Kidney (tissue), 14 donors: ENCODE data around the gene MEF2C. TPM values are rescaled to one million over a fixed set of nuclear protein-coding genes. Genes with fewer than 3 reads are reported as not detected.

Experiments
- DNase-seq, 5 donors: peaks; one replicate each; pipeline ENCODE4 v3.0.0-alpha.2; 2013 to 2020
- FAIRE-seq: peaks from 2 replicates; lab custom pipeline; 2012; peaks lifted over from hg19 to GRCh38; lab: Jason Lieb, UNC
- H3K27ac ChIP-seq, 2 donors: one replicate each; pipeline ENCODE4 v1.7.0; 2013; ENCODE audit warnings: low read depth in 2 of 2, low read length in 2 of 2, inconsistent platforms in 1 of 2
- H3K27me3 ChIP-seq: one replicate; pipeline ENCODE4 v1.7.1; 2013; ENCODE audit warnings: low read length, inconsistent platforms; ENCODE audit not compliant: control insufficient read depth, insufficient read depth
- H3K36me3 ChIP-seq, 3 donors: one replicate each; pipeline versions ENCODE4 v1.7.0 to v1.7.1; 2013; ENCODE audit warnings: low read length in 3 of 3, control low read depth in 1 of 3, inconsistent platforms in 1 of 3; ENCODE audit not compliant: insufficient read depth in 3 of 3, control insufficient read depth in 2 of 3
- H3K4me1 ChIP-seq, 3 donors: one replicate each; pipeline versions ENCODE4 v1.7.0 to v1.7.1; 2013; ENCODE audit warnings: low read length in 3 of 3, inconsistent platforms in 1 of 3, low read depth in 1 of 3; ENCODE audit not compliant: control insufficient read depth in 2 of 3, insufficient read depth in 2 of 3
- H3K4me3 ChIP-seq, 3 donors: one replicate each; pipeline versions ENCODE4 v1.7.0 to v1.8.1; 2013; ENCODE audit warnings: low read length in 3 of 3, control low read depth in 1 of 3, inconsistent platforms in 1 of 3
- H3K9ac ChIP-seq, 3 donors: one replicate each; pipeline versions ENCODE4 v1.7.0 to v1.7.1; 2013; ENCODE audit warnings: low read length in 3 of 3, control low read depth in 1 of 3, inconsistent platforms in 1 of 3
- H3K9me3 ChIP-seq, 3 donors: one replicate each; pipeline versions ENCODE4 v1.7.0 to v1.7.1; 2013; ENCODE audit warnings: low read length in 3 of 3, control low read depth in 1 of 3, inconsistent platforms in 1 of 3; ENCODE audit not compliant: control insufficient read depth in 2 of 3, insufficient read depth in 1 of 3
- intact Hi-C: fragments of 100-400 bp; cut with DNase I; formaldehyde crosslinking; loops from one replicate; pipeline ENCODE4 v1.11.1; 2022
- polyA plus RNA-seq: library from polyadenylated mRNA; stranded (reverse); fragments of 350-450 nt; fragmentation: Illumina TruSeq; extraction: RNeasy Lipid Tissue Mini Kit (QIAGEN cat#74804); gene quantifications from one replicate; pipeline ENCODE4 v1.2.3, GENCODE V29; 2014; ENCODE audit warnings: low read depth, low replicate concordance; ENCODE audit not compliant: insufficient read depth
- total RNA-seq: library from RNA; stranded (reverse); fragmentation: NEBNext Ultra II Directional; extraction: Animal tissue kit (Norgen Biotek cat#: 25700); gene quantifications from one replicate; pipeline ENCODE4 v1.2.1, GENCODE V29; 2021
- TF ChIP-seq, protein P1 (sequence below): IDR thresholded peaks from 3 replicates; pipeline ENCODE4 v1.5.1; 2012; ENCODE audit warnings: mild to moderate bottlenecking, moderate library complexity, borderline replicate concordance; ENCODE audit not compliant: insufficient read depth; ENCODE audit errors: extremely low read depth
- donor health status: control.
- donor health status: control.
- donor health status: control.
- donor health status: control.
- donor health status: control.
- donor health status: DM: yes; HTN: yes; CAD: no.
- donor health status: Normal renal cell carcinoma (clear cell type).

MEF2C gene
- total and polyA plus RNA-seq, 2 donors from 2014 or later: 5.3 to 75.4 TPM

- intact Hi-C loops: no loop called here
- Histone ChIP-seq H3K27ac (no peak overlapping the region), H3K36me3 (no peaks in the 10 kb centered on the region), H3K4me1 (peaks cover 0 to 7% (median 4%) of the 10 kb centered on the region in 3 donors), H3K9ac (no peak overlapping the region), H3K9me3 (no peaks in the 10 kb centered on the region), H3K4me3 (no peak overlapping the region), H3K27me3 (peaks cover 77% of the 10 kb centered on the region)
- TF ChIP-seq, protein P1, sequence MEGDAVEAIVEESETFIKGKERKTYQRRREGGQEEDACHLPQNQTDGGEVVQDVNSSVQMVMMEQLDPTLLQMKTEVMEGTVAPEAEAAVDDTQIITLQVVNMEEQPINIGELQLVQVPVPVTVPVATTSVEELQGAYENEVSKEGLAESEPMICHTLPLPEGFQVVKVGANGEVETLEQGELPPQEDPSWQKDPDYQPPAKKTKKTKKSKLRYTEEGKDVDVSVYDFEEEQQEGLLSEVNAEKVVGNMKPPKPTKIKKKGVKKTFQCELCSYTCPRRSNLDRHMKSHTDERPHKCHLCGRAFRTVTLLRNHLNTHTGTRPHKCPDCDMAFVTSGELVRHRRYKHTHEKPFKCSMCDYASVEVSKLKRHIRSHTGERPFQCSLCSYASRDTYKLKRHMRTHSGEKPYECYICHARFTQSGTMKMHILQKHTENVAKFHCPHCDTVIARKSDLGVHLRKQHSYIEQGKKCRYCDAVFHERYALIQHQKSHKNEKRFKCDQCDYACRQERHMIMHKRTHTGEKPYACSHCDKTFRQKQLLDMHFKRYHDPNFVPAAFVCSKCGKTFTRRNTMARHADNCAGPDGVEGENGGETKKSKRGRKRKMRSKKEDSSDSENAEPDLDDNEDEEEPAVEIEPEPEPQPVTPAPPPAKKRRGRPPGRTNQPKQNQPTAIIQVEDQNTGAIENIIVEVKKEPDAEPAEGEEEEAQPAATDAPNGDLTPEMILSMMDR: no peak
- FAIRE-seq (no peak), DNase-seq (peak in 2 of 5 donors; percentile 53 to 57)
These were observed 209.5 kb downstream of the MEF2C start for GRCh38 chr5:88673253-88674105.

GRCh38 chr5:88672644-88673252 lies 210.2 kb downstream of the MEF2C start:
- H3K27ac ChIP-seq: no peak overlapping the region
- FAIRE-seq (no peak), DNase-seq (peak in 3 of 5 donors; percentile 37 to 40 (median 38))
- no peak overlapping the region for H3K4me3 ChIP-seq
- H3K9me3 ChIP-seq: no peaks in the 10 kb centered on the region
- peaks cover 80% of the 10 kb centered on the region for H3K27me3 ChIP-seq
- intact Hi-C loops: no loop called here
- peaks cover 0 to 7% (median 4%) of the 10 kb centered on the region in 3 donors for H3K4me1 ChIP-seq
- H3K36me3 ChIP-seq: no peaks in the 10 kb centered on the region
- TF ChIP-seq, protein P1: no peak
- no peak overlapping the region for H3K9ac ChIP-seq

DNA sequence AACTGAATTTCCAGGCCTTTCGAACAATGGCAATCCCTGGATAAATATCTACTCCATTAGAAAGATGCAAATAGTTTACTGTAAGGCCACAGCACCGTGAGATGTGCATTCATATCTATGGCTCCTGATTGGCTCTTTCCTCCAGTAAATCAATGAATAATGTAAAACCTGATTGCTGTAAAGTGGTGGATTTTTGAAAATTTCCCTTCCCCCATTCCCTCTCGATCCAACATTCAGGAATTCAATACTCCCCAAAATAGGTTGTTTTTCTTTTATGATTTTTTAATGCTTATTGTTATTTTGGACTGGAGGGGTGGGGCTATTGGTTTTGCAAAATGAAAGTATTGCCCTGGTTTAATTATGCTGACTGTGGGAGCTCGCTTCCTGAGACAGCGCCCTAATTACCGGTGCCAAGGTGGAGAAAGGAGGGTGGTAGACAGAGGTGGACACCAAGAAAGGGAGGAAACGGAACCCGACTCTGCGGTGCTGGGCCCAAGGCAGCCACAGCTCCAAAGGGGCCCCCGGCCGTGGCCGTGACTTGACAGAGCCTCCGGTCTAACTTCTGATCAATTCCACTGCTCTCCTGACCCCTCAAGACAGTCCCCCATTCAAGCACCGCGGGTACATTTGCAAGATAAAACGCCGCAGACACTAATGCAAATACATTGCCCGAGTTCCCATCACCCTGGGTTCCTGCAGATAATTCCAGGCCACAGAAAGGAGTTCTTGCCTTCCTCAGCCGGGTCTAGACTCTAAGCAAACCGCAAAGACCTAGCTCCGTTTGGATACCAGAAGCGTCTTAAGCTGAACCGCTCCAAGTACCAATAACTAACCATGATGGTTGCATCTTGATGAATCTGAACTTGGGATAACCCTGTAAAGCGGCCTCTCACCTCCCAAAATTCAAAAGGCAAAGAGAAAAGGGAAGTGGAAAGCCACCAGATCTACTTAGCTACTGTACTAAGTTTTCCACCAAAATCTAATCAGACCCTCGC lies 211.2 kb downstream of the MEF2C start:
- Histone ChIP-seq H3K9ac (no peak overlapping the region), H3K36me3 (no peaks in the 10 kb centered on the region), H3K27ac (no peak overlapping the region), H3K9me3 (no peaks in the 10 kb centered on the region), H3K4me3 (no peak overlapping the region), H3K4me1 (peaks cover 0 to 7% (median 4%) of the 10 kb centered on the region in 3 donors), H3K27me3 (peaks cover 78% of the 10 kb centered on the region)
- FAIRE-seq: no peak
- DNase-seq: peak in 2 of 5 donors; percentile 42 to 61
- intact Hi-C loops: no loop called here
- TF ChIP-seq, protein P1: no peak
